PFSK-1 (cell line): Measurements from ENCODE around the gene CUX1.

Source experiments
- FOXP2 ChIP-seq: optimal IDR thresholded peaks from 2 replicates; pipeline ENCODE3; 2011; ENCODE audit warnings: borderline replicate concordance, control low read depth, inconsistent platforms; ENCODE audit not compliant: insufficient read depth; ENCODE audit errors: extremely low read length, extremely low read depth
- POLR2AphosphoS5 ChIP-seq: IDR thresholded peaks from 2 replicates; pipeline ENCODE4 v1.6.1; 2012; ENCODE audit warnings: low read depth, mild to moderate bottlenecking, control low read depth, low read length, moderate library complexity
- SIN3A ChIP-seq: IDR thresholded peaks from 2 replicates; pipeline ENCODE4 v1.6.1; 2012; ENCODE audit warnings: mild to moderate bottlenecking, low read length, moderate library complexity, borderline replicate concordance; ENCODE audit not compliant: insufficient read depth
- TAF1 ChIP-seq: IDR thresholded peaks from 2 replicates; pipeline ENCODE4 v1.6.1; 2012; ENCODE audit warnings: low read length, control low read depth, borderline replicate concordance; ENCODE audit not compliant: insufficient read depth
- TF ChIP-seq, protein P1 (sequence below), 2 experiments: IDR thresholded peaks; 2 replicates each; pipeline versions ENCODE4 v1.6.1 to v1.8.0; 2011 to 2012; ENCODE audit warnings: low read depth in 2 of 2, low read length in 2 of 2, control low read depth in 1 of 2, inconsistent platforms in 1 of 2, mild to moderate bottlenecking in 1 of 2, moderate library complexity in 1 of 2; ENCODE audit not compliant: insufficient read depth in 1 of 2

DNA sequence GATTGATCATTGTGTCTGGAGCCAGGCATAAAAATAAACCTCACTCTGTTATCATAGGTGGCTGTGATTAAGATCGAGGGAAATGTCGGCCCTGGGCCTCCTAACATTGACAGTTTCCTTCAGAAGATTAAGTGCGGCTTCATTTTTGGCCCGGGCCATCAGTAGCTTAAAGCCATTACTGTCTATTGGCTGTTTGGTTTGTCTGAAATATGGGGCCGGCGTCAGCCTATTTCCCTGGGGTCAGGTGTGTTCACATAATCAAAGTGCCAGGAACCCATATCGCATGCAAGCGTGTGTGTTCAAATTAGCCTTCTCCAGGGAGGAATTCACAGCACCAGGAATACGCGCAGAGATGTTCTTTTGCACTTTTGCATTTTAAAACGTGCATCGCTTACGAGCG, 114.7 kb downstream of the CUX1 start:
- TF ChIP-seq POLR2AphosphoS5 (no peak), FOXP2 (no peak), TAF1 (no peak), SIN3A (no peak)
- TF ChIP-seq, protein P1, sequence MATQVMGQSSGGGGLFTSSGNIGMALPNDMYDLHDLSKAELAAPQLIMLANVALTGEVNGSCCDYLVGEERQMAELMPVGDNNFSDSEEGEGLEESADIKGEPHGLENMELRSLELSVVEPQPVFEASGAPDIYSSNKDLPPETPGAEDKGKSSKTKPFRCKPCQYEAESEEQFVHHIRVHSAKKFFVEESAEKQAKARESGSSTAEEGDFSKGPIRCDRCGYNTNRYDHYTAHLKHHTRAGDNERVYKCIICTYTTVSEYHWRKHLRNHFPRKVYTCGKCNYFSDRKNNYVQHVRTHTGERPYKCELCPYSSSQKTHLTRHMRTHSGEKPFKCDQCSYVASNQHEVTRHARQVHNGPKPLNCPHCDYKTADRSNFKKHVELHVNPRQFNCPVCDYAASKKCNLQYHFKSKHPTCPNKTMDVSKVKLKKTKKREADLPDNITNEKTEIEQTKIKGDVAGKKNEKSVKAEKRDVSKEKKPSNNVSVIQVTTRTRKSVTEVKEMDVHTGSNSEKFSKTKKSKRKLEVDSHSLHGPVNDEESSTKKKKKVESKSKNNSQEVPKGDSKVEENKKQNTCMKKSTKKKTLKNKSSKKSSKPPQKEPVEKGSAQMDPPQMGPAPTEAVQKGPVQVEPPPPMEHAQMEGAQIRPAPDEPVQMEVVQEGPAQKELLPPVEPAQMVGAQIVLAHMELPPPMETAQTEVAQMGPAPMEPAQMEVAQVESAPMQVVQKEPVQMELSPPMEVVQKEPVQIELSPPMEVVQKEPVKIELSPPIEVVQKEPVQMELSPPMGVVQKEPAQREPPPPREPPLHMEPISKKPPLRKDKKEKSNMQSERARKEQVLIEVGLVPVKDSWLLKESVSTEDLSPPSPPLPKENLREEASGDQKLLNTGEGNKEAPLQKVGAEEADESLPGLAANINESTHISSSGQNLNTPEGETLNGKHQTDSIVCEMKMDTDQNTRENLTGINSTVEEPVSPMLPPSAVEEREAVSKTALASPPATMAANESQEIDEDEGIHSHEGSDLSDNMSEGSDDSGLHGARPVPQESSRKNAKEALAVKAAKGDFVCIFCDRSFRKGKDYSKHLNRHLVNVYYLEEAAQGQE (IDR thresholded peaks at IDR 0.05; ENCODE audit: insufficient read depth in 1 of 2, low read depth in 2 of 2, low read length in 2 of 2), result no peak
